Transverse colon (tissue), 4 donors: ENCODE measurements around the gene VAV2. TPM values are rescaled to one million over a fixed set of nuclear protein-coding genes. Genes with fewer than 3 reads are reported as not detected.
A peak's percentile ranks its signal among the peaks of the same experiment; 100 is the strongest.

Source experiments
- DNase-seq: peaks from one replicate; pipeline ENCODE4 v3.0.0-alpha.2; 2019
- H3K27ac ChIP-seq, 4 donors: fragments of 200-600 bp; sonication (generic); 2 replicates each; pipeline ENCODE4 v1.5.1; 2016 to 2018; ENCODE audit warnings: inconsistent platforms in 4 of 4
- H3K27me3 ChIP-seq: fragments of 200-600 bp; sonication (generic); 2 replicates; pipeline ENCODE4 v1.5.1; 2017; ENCODE audit warnings: inconsistent platforms
- H3K36me3 ChIP-seq, 4 donors: fragments of 200-600 bp; sonication (generic); 2 replicates each; pipeline ENCODE4 v1.5.1; 2017 to 2019; ENCODE audit warnings: inconsistent platforms in 4 of 4
- H3K4me1 ChIP-seq, 4 donors: fragments of 200-600 bp; sonication (generic); 2 replicates each; pipeline ENCODE4 v1.5.1; 2017 to 2020; ENCODE audit warnings: inconsistent platforms in 4 of 4
- H3K4me3 ChIP-seq, 4 donors: fragments of 200-600 bp; sonication (generic); 1 replicate in 1 of 4; 2 replicates in 3 of 4; pipeline versions ENCODE4 v1.5.1 to v1.6.1; 2017 to 2019; ENCODE audit warnings: inconsistent platforms in 4 of 4
- H3K9me3 ChIP-seq, 2 donors: fragments of 200-600 bp; sonication (generic); 2 replicates each; pipeline ENCODE4 v1.5.1; 2017 to 2019; ENCODE audit warnings: inconsistent platforms in 2 of 2
- CTCF ChIP-seq, 5 experiments: fragments of 200-600 bp in 3 of 5; fragments of 450-650 bp in 2 of 5; sonication (generic) in 3 of 5; IDR thresholded peaks; 1 replicate in 2 of 5; 2 replicates in 3 of 5; pipeline ENCODE4 v1.5.1; 2016 to 2017; ENCODE audit warnings: antibody characterized with exemption in 5 of 5, inconsistent platforms in 3 of 5, mild to moderate bottlenecking in 2 of 5, moderate library complexity in 1 of 5
- EP300 ChIP-seq: sonication (generic); formaldehyde crosslinking; IDR thresholded peaks from one replicate; pipeline ENCODE4 v1.6.1; 2017; ENCODE audit warnings: antibody characterized with exemption, low read depth
- POLR2A ChIP-seq: fragments of 450-650 bp; IDR thresholded peaks from one replicate; pipeline ENCODE4 v1.6.1; 2016; ENCODE audit warnings: antibody characterized with exemption, mild to moderate bottlenecking, moderate library complexity
- POLR2AphosphoS5 ChIP-seq, 3 donors: sonication (generic); formaldehyde crosslinking; IDR thresholded peaks; one replicate each; pipeline ENCODE4 v1.6.1; 2016; ENCODE audit warnings: antibody characterized with exemption in 3 of 3
- WGBS, 2 donors: methylation state at CpG; one replicate each; pipeline ENCODE4 v1.1.5; 2018; ENCODE audit warnings: low coverage in 1 of 2; 5-methylcytosine and 5-hydroxymethylcytosine counted together
- in situ Hi-C, 4 donors: fragments of 200-750 bp; cut with MboI; loops; one replicate each; pipeline versions ENCODE4 v1.15.0 to v1.15.1; 2017; ENCODE audit warnings: low sequenced_read_pairs in 3 of 4, low pct_ligation_motif_present in 1 of 4, low pct_unique_long_range_greater_than_20kb in 1 of 4
- intact Hi-C: fragments of 100-400 bp; cut with DNase I; formaldehyde crosslinking; loops from one replicate; pipeline ENCODE4 v1.15.1; 2023; ENCODE audit warnings: low total_unique reads
- total RNA-seq, 4 donors: library from RNA; depleted of rRNA; stranded (reverse); fragments of >200 nt; gene quantifications; one replicate each; pipeline ENCODE4 v1.1.0, GENCODE V29; 2016

The VAV2 gene
- total RNA-seq, 4 donors from 2014 or later, result 8.2 to 52.4 (median 24.5) TPM

DNA sequence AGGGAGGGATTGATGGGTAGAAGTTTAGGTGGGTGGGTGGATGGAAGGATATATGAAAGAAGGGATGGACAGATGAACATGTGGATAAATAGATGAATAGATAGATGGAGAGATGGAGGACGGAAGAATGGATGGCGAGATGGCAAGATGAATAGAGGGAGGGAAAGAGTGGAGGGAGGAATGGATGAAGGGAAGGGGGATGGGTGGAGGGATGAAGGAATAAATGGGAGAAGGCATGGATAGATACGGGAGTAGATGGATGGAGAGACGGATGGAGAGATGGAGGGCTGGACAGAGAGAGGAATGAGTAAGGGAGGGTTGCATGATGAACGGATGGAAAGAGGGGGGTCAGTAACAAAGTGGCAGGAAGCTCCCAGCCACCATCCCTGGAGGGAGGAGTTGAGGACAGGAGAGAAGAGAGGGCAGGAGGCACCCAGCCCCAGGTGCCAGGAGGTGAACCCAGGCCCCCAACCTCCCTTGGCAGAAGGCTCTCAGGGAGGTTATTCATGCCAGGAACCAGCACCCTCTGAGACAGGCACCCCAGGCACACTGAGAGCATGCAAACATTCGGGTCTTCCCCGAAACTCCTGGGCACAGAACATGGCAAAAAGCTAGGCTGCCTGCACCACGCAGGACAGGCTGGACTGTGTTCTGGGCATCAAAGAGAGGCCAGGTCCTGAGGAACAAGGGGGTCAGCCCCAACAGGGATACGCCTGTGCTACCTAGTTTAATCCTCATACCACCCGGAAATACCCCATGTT lies 263.1 kb downstream of the VAV2 start:
- H3K27ac ChIP-seq, result no peak overlapping the region
- 53 to 71% methylated on average over 5 to 10 of the region's 10 CpGs for WGBS, 2 donors
- no peaks in the 10 kb centered on the region for H3K4me1 ChIP-seq
- in situ Hi-C loops, result loop anchor here in 1 of 4 donors (10.0 kb wide), 1 partner anchor 194 kb away; the partner anchor contains the start of gene ADAMTSL2
- intact Hi-C loops, result loop anchor here (1.0 to 5.0 kb wide), 2 partner anchors 27 to 197 kb away; partner anchors contain the start of gene ADAMTSL2
- H3K27me3 ChIP-seq, result no peaks in the 10 kb centered on the region
- TF ChIP-seq POLR2AphosphoS5 (IDR thresholded peaks at IDR 0.05) (no peak), EP300 (no peak), POLR2A (no peak), CTCF (IDR thresholded peaks at IDR 0.05) (no peak)
- H3K9me3 ChIP-seq, result no peaks in the 10 kb centered on the region
- no peaks in the 10 kb centered on the region for H3K36me3 ChIP-seq
- H3K4me3 ChIP-seq, result no peak overlapping the region
- no peak for DNase-seq

DNA sequence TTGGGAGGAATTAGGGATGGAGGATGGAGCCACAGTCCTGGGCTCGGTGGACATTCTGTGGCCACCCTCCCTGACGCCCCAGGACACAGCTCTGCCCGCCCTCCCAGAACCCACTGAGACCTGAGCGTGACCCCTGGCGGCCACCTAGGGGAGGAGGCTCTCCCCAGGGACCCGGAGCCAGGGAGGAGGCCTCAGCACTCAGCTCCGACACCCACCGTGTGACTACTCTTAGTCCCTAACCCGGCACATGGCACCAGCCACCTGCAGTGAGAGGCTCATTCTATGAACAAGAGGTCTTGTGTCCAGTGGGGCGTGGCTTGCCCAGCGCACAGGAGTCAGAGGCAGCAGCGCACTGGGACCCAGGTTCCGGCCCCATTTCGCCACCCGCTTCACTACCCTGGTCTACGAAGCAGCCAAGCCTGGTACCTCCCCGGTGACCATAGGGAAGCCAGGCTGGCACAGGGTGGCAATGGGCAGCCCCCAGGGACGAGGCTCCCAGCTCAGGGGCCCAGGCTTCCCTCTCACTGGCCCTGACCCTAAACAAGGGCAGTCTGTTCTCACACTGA lies 264.2 kb downstream of the VAV2 start:
- Histone ChIP-seq H3K4me3 (no peak overlapping the region), H3K4me1 (no peaks in the 10 kb centered on the region), H3K27ac (no peak overlapping the region), H3K9me3 (no peaks in the 10 kb centered on the region), H3K36me3 (no peaks in the 10 kb centered on the region), H3K27me3 (no peaks in the 10 kb centered on the region)
- intact Hi-C loops (loop anchor here (1.0 to 5.0 kb wide), 2 partner anchors 28 to 196 kb away; partner anchors contain the start of gene ADAMTSL2), in situ Hi-C loops (loop anchor here in 1 of 4 donors (10.0 kb wide), 1 partner anchor 193 kb away; the partner anchor contains the start of gene ADAMTSL2)
- 87% methylated on average over 17 of the region's 18 CpGs; no CpG with 5 or more reads in 1 of the 2 donors for WGBS, 2 donors
- DNase-seq, result no peak
- no peak for TF ChIP-seq POLR2AphosphoS5 (IDR thresholded peaks at IDR 0.05)

- intact Hi-C loops, result loop anchor here (5.0 kb wide), 1 partner anchor 195 kb away; the partner anchor contains the start of gene ADAMTSL2
- WGBS, 2 donors, result 50% methylated on average over 10 of the region's 10 CpGs; no CpG with 5 or more reads in 1 of the 2 donors
- Histone ChIP-seq H3K27ac (no peak overlapping the region), H3K27me3 (no peaks in the 10 kb centered on the region), H3K36me3 (no peaks in the 10 kb centered on the region), H3K9me3 (no peaks in the 10 kb centered on the region), H3K4me1 (no peaks in the 10 kb centered on the region), H3K4me3 (no peak overlapping the region)
- DNase-seq, result no peak
- in situ Hi-C loops, result loop anchor here in 1 of 4 donors (10.0 kb wide), 1 partner anchor 193 kb away; the partner anchor contains the start of gene ADAMTSL2
- TF ChIP-seq CTCF (IDR thresholded peaks at IDR 0.05), result no peak
- TF ChIP-seq POLR2A, result no peak
- no peak for TF ChIP-seq POLR2AphosphoS5 (IDR thresholded peaks at IDR 0.05)
- TF ChIP-seq EP300, result no peak
These were observed 264.7 kb downstream of the VAV2 start for GRCh38 chr9:133727277-133727875.

DNA sequence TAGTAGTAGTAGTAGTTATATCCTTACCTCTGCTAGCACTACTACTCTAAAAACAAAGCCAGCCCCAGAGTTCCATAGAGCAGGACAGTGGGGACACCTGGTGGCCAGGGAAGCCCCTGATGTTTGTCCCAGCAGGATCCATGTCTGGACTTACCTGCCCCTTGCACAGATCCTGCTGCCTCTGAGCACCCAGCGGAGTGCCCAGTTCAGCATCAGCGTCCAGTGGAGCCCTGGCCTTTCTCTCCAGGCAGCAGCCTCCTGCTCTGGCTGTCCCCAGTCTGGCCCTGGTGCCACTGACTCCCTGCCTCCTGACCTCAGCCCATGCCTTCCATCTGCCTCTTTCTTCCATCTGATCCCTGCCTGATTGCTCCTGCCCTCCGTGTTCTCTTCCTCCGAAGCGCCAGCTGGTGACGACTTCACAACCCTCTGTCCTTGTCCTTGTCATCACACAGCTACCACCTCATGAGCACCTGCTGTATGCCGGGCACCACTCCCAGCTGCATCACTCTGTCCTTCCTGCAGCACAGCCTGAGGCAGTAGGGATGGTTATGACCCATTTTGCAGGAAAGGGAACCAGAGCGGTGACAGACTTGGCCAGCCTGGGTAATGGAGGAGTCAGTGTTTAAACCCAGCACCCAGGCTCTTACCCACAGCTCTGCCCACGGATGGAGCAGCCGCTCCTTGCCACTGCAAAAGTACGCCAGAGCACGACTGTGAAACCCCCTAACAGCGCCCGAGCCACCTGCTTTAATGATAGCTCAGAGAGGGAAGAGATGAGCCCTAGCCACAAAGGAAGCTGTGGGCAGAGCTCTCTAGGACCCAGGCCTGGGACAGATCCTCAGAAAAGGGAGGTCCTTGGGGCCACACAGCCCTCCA lies 265.5 kb downstream of the VAV2 start:
- no peak overlapping the region for H3K4me3 ChIP-seq
- H3K27me3 ChIP-seq, result no peaks in the 10 kb centered on the region
- no peaks in the 10 kb centered on the region for H3K9me3 ChIP-seq
- intact Hi-C loops, result loop anchor here (5.0 kb wide), 1 partner anchor 194 kb away; the partner anchor contains the start of gene ADAMTSL2
- 50 to 55% methylated on average over 2 to 14 of the region's 14 CpGs for WGBS, 2 donors
- peak; percentile 47 for DNase-seq
- H3K4me1 ChIP-seq, result no peaks in the 10 kb centered on the region
- H3K36me3 ChIP-seq, result no peaks in the 10 kb centered on the region
- in situ Hi-C loops, result loop anchor here in 1 of 4 donors (10.0 kb wide), 1 partner anchor 192 kb away; the partner anchor contains the start of gene ADAMTSL2
- TF ChIP-seq CTCF (IDR thresholded peaks at IDR 0.05) (peak; percentile 22 to 51 (median 47)), EP300 (no peak)
- no peak overlapping the region for H3K27ac ChIP-seq
